Heart left ventricle (tissue), 16 donors: Measurements from ENCODE around the gene PNCK. TPM values are rescaled to one million over a fixed set of nuclear protein-coding genes. Genes with fewer than 3 reads are reported as not detected.
A peak's percentile ranks its signal among the peaks of the same experiment; 100 is the strongest.
"Not testable (repeated sequence)": the region's sequence is repeated elsewhere in the genome, so short reads cannot be mapped to it uniquely, and the experiment has no call there.

ENCODE experiments used
- ATAC-seq, 4 donors: fragments of 200-7000 bp; cut with Tn5 transposase; one replicate each; pipeline ENCODE4 v1.9.1; 2020 to 2022; ENCODE audit warnings: moderate library complexity in 4 of 4, mild to moderate bottlenecking in 3 of 4, moderate number of reproducible peaks in 1 of 4
- DNase-seq, 5 donors: peaks; one replicate each; pipeline ENCODE4 v3.0.0-alpha.2; 2020
- H3K27ac ChIP-seq, 12 donors: fragments of 200-600 bp; sonication (generic) in 4 of 12; one replicate each; pipeline versions ENCODE4 v1.5.0 to v1.8.0; 2016 to 2022; ENCODE audit warnings: mild to moderate bottlenecking in 2 of 12
- H3K27me3 ChIP-seq, 9 donors: fragments of 200-600 bp; sonication (generic) in 2 of 9; one replicate each; pipeline versions ENCODE4 v1.5.1 to v1.8.0; 2016 to 2022; ENCODE audit warnings: mild to moderate bottlenecking in 3 of 9
- H3K36me3 ChIP-seq, 9 donors: fragments of 200-600 bp; sonication (generic) in 2 of 9; one replicate each; pipeline versions ENCODE4 v1.5.0 to v1.8.0; 2018 to 2022; ENCODE audit warnings: mild to moderate bottlenecking in 2 of 9
- H3K4me1 ChIP-seq, 12 donors: fragments of 200-600 bp; sonication (generic) in 4 of 12; one replicate each; pipeline versions ENCODE4 v1.5.0 to v1.8.0; 2016 to 2022; ENCODE audit warnings: mild to moderate bottlenecking in 3 of 12
- H3K4me3 ChIP-seq, 12 donors: fragments of 200-600 bp; sonication (generic) in 4 of 12; one replicate each; pipeline versions ENCODE4 v1.5.0 to v1.8.0; 2017 to 2022; ENCODE audit warnings: mild to moderate bottlenecking in 9 of 12, moderate library complexity in 4 of 12
- H3K9me3 ChIP-seq, 12 donors: fragments of 200-600 bp; sonication (generic) in 4 of 12; one replicate each; pipeline versions ENCODE4 v1.5.0 to v1.8.0; 2016 to 2022; ENCODE audit warnings: mild to moderate bottlenecking in 1 of 12
- POLR2A ChIP-seq, 2 donors: fragments of 450-650 bp; IDR thresholded peaks; one replicate each; pipeline ENCODE4 v1.6.1; 2017; ENCODE audit warnings: antibody characterized with exemption in 2 of 2, mild to moderate bottlenecking in 2 of 2, moderate library complexity in 2 of 2
- WGBS, 4 donors: extraction: QIAGEN DNeasy Blood & Tissue Kit in 2 of 4; methylation state at CpG; one replicate each; pipeline versions ENCODE4 v1.1.5 to v1.1.7; 2013 to 2018; 5-methylcytosine and 5-hydroxymethylcytosine counted together
- intact Hi-C, 10 donors: fragments of 100-400 bp; cut with DNase I; formaldehyde crosslinking; loops; one replicate each; pipeline versions ENCODE4 v1.11.1 to v1.14.2; 2022
- polyA plus RNA-seq, 2 donors: library from polyadenylated mRNA; stranded (reverse); fragments of 200-250 nt; gene quantifications; one replicate each; pipeline ENCODE4 v1.2.3, GENCODE V29; 2013
- total RNA-seq, 9 donors: library from RNA; depleted of rRNA in 2 of 9; stranded (reverse); fragments of >200 nt in 2 of 9; fragmentation: NEBNext Ultra II Directional in 3 of 9; extraction: Animal tissue kit (Norgen Biotek cat#: 25700) in 3 of 9; gene quantifications; one replicate each; pipeline versions ENCODE4 v1.1.0 to v1.2.4, GENCODE V29; 2016 to 2023
- TF ChIP-seq, protein P1 (sequence below), 12 donors: fragments of 200-600 bp; sonication (generic) in 4 of 12; IDR thresholded peaks; one replicate each; pipeline versions ENCODE4 v1.5.0 to v1.8.0; 2018 to 2022; ENCODE audit warnings: antibody characterized with exemption in 12 of 12, mild to moderate bottlenecking in 5 of 12
- donor health status: ischemic (EF 13 %, LVEDD 7.1; RV severe dilation, severe dysfunction).
- donor health status: healthy with polysubstance abuse.
- donor health status: DM: no; HTN: yes; CAD: no.
- donor health status: DM: no; HTN: no; CAD: no.
- donor health status: ischemic (EF 25% LVEDD 6.9; RV normal size, moderate dysfunction).
- donor health status: ischemic (EF 25% LVEDD 5.7; RV mildly dilated, moderate dysfunction).
- donor health status: healthy.
- donor health status: DM: yes; HTN: yes; CAD: no.
- donor health status: ischemic (EF 35%, LVEDD 5.7; RV mildly dilated, moderate dysfunction).
- donor health status: nonischemic (EF 11% LVEDD 7.7; RV severe dilation, severe dysfunction).
- donor health status: DM: yes; HTN: yes; CAD: no.
- donor health status: PGD.
- donor health status: ischemic (EF 29% LVEDD 5.4; RV normal size, mild dysfunction).
- donor health status: nonischemic (EF 23%, LVEDD 6.1; RV moderate dilation, normal function).

PNCK gene
- total and polyA plus RNA-seq, 11 donors = 1.4 to 7.3 (median 6.4) TPM

- no peak for ATAC-seq
- Histone ChIP-seq H3K36me3 (peaks cover 0 to 8% (median 0%) of the 10 kb centered on the region in 9 donors), H3K4me1 (peaks cover 0 to 18% (median 0%) of the 10 kb centered on the region in 12 donors), H3K4me3 (no peak overlapping the region), H3K27ac (peak overlapping the region in 2 of 12 donors; percentile 41 to 92), H3K9me3 (no peaks in the 10 kb centered on the region), H3K27me3 (no peaks in the 10 kb centered on the region)
- WGBS, 4 donors = 61 to 75% (median 70%) methylated on average over 13 to 23 of the region's 23 CpGs
- no peak for TF ChIP-seq POLR2A (IDR thresholded peaks at IDR 0.05)
- TF ChIP-seq, protein P1, sequence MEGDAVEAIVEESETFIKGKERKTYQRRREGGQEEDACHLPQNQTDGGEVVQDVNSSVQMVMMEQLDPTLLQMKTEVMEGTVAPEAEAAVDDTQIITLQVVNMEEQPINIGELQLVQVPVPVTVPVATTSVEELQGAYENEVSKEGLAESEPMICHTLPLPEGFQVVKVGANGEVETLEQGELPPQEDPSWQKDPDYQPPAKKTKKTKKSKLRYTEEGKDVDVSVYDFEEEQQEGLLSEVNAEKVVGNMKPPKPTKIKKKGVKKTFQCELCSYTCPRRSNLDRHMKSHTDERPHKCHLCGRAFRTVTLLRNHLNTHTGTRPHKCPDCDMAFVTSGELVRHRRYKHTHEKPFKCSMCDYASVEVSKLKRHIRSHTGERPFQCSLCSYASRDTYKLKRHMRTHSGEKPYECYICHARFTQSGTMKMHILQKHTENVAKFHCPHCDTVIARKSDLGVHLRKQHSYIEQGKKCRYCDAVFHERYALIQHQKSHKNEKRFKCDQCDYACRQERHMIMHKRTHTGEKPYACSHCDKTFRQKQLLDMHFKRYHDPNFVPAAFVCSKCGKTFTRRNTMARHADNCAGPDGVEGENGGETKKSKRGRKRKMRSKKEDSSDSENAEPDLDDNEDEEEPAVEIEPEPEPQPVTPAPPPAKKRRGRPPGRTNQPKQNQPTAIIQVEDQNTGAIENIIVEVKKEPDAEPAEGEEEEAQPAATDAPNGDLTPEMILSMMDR (IDR thresholded peaks at IDR 0.05) = no peak
- no peak for DNase-seq
- intact Hi-C loops = no loop called here
Observed at GRCh38 chrX:153694687-153695270, 21.2 kb upstream of the PNCK start.

GRCh38 chrX:153694256-153694655 lies 20.6 kb upstream of the PNCK start:
- peak in 1 of 5 donors; percentile 29 for DNase-seq
- H3K36me3 ChIP-seq, H3K4me3 ChIP-seq, ATAC-seq, H3K27me3 ChIP-seq, intact Hi-C loops, H3K9me3 ChIP-seq: not testable (repeated sequence)
- Histone ChIP-seq H3K27ac (peak overlapping the region in 2 of 12 donors; percentile 41 to 92), H3K4me1 (peaks cover 0 to 13% (median 0%) of the 10 kb centered on the region in 12 donors)
- 74 to 85% (median 79%) methylated on average over 7 to 16 of the region's 16 CpGs for WGBS, 4 donors

GRCh38 chrX:153693216-153694086 lies 19.8 kb upstream of the PNCK start:
- TF ChIP-seq, protein P1 (IDR thresholded peaks at IDR 0.05) = no peak
- no peak for TF ChIP-seq POLR2A (IDR thresholded peaks at IDR 0.05)
- DNase-seq (peak in 2 of 5 donors; percentile 21 to 56), ATAC-seq (no peak)
- Histone ChIP-seq H3K4me3 (no peak overlapping the region), H3K36me3 (peaks cover 0 to 8% (median 0%) of the 10 kb centered on the region in 9 donors), H3K27ac (peak overlapping the region in 1 of 12 donors; percentile 92), H3K27me3 (no peaks in the 10 kb centered on the region), H3K4me1 (peaks cover 0 to 11% (median 0%) of the 10 kb centered on the region in 12 donors), H3K9me3 (no peaks in the 10 kb centered on the region)
- intact Hi-C loops = no loop called here
- 64 to 76% (median 73%) methylated on average over 21 to 31 of the region's 31 CpGs for WGBS, 4 donors

DNA sequence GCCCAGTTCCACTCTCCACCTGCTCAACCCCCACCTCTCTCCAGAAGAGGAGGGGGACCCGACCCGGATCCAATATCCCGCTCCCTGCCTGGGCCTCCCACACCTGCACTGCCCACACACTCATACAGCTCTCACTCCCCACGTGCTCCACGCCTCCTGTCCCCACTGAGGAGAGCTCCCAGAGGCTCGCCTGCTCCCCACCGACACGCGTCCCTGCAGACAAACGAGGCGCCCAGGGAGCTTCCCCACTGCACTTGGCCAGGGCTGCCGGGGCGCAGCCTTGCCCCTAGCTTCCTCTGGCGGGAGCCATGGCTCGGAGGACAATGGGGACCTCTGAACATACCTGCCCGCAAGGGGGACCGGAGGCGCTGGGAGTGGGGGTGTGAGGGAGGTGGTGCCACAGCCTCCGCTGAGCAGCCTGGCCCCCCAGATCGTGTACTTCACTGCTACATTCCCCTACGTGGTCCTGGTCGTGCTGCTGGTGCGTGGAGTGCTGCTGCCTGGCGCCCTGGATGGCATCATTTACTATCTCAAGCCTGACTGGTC lies 19.1 kb upstream of the PNCK start:
- DNase-seq (peak in 1 of 5 donors; percentile 20), ATAC-seq (no peak)
- 48 to 67% (median 56%) methylated on average over 17 to 24 of the region's 24 CpGs for WGBS, 4 donors
- H3K9me3 ChIP-seq = no peaks in the 10 kb centered on the region
- peak overlapping the region in 1 of 12 donors; percentile 92 for H3K27ac ChIP-seq
- no peak overlapping the region for H3K4me3 ChIP-seq
- TF ChIP-seq, protein P1 (IDR thresholded peaks at IDR 0.05) = no peak
- TF ChIP-seq POLR2A (IDR thresholded peaks at IDR 0.05) = no peak
- H3K4me1 ChIP-seq = peaks cover 0 to 11% (median 0%) of the 10 kb centered on the region in 12 donors
- H3K27me3 ChIP-seq = no peaks in the 10 kb centered on the region
- peaks cover 0 to 5% (median 0%) of the 10 kb centered on the region in 9 donors for H3K36me3 ChIP-seq
- intact Hi-C loops = no loop called here
